NCI-H1092 treated with DMSO at 0.1 percent for 48 hours (cell line): Measurements from ENCODE around the gene ARHGEF11.

ENCODE experiments used
- DNase-seq: peaks from one replicate; lab custom pipeline; 2025; lab: John Stamatoyannopoulos, UW

ARHGEF11 gene

DNA sequence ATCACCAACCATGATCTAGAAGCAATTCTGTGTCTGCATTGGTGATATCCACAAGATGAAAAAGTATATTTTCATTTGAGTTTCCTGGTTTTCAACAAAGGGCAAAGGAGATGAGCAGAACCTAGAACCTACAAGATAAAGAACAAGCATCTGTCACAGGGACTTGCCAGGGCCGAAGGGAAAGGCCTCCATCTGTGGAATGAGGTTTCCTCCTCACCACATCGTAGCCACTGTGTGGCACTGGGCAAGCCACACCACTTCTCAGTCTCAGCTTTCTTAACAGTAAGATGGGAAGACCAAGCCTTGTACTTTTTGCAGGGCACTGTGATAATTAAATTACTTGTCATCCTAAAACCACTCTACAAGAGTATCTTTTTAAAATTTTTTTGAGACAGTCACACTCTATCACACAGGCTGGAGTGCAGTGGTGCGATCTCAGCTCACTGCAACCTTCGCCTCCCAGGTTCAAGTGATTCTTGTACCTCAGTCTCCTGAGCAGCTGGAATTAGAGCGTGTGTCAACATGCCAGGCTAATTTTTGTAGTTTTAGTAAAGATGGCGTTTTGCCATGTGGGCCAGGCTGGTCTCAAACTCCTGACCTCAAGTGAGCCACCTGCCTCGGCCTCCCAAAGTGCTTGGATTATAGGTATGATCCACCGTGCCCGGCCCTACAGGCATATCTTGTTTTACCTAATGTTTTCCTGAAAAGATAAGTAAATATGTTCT, 45.8 kb downstream of the ARHGEF11 start:
- no peak for DNase-seq

DNA sequence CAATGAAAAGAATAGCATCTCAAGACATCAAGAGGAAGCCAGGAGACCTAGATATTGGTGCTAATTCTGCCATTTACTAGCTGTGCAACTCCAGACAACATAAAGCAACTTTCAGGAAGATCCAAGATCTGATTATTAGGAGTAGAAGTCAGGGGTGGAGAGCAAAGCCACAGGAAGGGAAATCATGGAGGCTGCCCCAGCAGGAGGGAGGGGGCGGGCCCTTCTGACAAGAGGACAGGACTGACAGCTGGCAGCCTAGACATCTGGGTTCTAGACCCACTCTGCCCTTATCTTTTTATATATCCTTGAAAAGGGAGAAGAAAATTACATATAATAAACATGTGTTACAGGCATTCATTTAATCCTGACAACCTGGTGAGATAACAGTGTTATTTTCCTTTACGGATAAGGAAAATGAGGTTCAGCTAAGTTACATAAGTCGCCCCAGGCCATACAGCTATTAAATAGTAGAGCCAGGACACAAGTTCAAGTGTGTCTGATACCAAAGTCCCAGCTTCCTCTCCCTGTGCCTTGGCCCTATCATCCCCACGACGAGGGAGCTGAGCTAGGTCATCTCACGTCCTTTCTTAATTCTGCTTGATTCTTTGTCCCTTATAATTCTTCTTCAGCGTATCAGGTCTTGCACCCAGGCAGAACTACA, 46.6 kb downstream of the ARHGEF11 start:
- no peak for DNase-seq

DNA sequence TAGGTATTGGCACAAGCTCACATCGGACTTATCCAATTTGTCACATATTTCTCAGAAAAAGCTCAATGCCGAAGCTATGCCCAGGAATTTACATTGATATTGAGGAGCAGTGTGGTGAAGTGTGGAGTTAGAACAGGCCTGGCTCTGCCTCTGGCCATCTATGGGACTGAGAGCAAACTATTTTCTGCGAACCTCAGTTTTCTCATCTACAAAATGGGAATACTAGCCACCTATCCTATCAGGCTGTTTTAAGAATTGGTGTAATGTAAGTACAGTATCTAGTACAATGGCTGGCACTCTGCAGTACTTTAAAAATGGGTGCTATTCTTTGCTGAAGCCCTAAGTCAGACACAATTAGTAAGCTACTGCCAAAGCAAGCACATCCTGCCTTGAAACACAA, 47.2 kb downstream of the ARHGEF11 start:
- DNase-seq: no peak

DNA sequence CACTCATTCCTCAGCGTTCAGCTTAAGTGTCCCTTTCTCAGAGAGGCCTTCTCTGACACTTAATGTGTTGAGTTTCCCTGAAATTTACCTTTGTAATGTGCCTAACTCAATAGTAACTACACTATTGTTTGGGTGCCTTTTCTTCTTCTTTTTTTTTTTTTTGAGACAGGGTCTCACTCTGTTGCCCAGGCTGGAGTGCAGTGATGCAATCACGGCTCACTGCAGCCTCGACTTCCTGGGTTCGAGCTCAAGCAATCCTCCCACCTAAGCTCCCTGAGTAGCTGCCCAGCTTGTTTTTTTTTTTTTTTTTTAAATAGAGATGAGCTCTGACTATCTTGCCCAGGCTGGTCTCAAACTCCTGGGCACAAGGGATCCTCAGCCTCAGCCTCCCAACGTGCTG, 50.1 kb downstream of the ARHGEF11 start:
- no peak for DNase-seq

DNA sequence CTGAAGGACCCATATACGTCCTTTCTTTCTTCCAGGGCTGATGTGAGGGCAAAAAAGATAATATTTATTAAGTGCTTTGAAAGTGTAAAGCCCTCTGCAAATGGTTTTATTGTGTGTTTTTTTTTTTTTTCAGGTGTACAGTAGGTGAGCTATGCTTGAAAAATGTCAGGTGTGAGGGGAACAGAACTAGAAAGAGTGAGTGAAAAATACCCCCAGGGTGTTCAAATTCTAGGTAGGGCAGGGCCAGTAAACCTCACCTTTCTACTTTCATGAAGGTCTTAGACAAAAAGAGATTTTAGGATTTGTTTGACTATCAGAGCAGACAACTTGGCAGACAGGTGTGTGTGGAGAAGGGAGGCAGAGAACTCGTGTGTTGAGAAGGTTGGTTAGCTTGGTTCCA, 51.3 kb downstream of the ARHGEF11 start:
- DNase-seq: no peak

DNA sequence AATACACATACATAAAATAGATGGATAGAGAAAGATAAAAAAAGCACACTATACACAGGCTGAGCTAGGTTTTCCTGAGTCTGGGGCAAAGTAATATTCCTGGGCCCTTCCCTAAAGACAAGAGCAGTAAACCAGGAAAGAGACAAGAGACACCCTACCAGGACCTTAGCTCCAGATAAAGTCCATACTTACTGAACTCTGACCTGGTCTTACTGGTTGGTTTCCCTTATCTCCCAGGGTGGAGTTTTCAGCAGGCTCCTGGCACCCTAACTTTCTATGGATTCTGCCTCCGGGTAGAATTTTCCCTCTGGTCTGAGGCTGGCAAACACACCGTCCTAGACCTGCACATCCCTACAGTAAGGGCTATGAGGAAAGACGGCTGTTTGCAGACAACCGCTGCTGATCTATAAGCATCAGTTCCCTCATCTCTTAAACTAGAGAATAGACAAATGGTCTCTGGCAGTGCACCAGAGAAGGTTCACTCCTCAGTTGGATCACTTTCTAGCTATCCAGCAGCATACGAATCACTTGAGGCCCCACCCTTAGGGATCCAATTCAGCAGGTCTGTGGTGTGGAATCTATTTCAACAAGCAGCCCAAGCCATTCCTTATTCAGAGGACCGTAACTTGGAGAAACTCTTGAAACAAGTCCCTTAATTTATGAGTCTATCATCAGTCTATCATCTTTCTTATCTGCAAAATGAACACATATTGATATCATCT, 52.0 kb downstream of the ARHGEF11 start:
- DNase-seq: no peak

DNA sequence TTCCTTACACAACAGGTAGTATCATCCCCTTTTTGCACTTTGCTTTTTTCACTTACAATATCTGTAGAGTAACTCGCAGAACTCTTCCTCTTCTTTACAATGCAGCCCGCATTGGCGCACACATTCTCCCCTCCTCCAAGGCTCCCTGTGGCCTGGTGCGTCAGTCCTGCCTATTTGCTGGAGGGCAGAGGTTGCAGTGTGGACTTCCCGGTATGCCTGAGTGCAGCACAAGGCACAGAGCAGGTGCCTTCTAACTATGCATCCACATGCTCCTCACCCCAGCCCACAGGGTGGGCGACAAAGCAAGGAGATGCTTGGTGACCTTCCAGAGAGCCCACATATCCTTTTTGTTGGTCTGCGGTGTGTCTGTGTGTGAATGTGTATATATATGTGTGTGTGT, 53.3 kb downstream of the ARHGEF11 start:
- DNase-seq: no peak

DNA sequence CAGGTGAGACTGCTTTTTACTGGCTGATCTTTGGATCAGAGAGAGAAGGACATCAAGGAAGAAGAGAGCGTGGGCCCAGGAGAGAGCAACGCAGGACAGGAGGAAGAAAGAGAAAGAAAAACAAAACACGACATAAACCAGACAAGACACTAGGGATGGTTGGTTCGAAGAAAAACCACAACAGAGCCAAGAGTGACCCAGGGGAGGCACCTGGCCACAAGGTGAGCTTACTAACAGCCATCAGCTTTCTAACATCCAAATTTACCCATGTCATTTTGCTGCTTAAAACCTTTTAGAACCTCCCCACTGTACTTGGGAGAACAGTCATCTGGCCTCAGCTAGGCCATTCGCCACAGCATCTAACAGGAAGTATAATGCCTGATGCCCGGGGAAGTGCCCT, 57.8 kb downstream of the ARHGEF11 start:
- no peak for DNase-seq

DNA sequence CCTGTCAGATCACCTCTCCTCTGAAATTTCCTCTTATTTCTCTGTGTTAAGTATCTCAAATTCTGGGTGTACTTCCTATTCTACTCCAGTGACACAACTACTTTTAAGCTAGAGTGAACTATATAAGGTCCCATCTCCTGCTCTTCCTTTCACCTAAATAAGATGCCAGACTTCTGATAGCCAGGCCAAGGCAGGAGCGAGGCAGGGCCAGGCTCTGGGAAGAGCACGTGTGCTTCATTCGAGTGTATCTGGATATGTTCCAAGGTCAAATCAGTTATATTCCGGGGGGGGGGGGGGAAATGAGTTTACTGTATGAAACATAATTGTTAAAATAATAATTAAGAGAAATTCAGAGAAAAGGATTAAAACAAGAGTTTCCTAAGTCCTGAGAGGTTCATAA, 65.0 kb downstream of the ARHGEF11 start:
- no peak for DNase-seq

DNA sequence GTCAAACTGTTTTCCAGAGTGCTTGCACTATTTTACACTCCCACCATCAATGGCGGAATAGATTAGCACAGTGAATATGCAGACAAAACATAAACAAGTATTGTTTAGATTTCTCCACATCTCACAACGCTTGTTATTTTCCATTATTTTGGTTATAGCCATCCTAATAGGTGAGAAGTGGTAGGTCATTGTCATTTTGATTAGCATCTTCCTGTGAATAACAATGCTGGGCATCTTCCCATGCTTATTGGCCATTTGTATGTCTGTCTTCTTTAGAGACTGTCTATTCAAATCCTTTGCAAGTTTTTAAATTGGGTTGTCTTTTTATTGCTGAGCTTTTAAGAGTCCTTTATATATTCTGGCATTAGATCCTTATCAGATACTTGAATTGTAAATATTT, 70.5 kb downstream of the ARHGEF11 start:
- no peak for DNase-seq

DNA sequence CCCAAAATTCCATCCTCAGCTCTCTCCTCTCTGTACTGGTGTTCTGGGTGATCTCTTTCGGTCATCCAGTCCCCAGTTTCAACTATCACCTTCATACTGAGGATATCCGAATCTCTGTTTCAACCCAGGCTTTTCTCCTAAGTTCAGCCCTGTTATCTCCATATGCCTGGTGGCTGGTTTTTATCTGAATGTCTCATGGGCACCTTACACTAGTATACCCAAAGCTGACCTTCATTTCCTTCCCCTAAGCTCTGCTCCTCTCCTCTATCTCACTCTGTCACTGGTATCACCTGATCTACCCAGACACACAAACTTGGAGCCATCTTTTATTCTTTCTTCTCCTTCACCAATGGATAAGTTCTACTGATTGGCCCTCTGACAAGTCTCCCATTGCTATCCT, 72.1 kb downstream of the ARHGEF11 start:
- no peak for DNase-seq

DNA sequence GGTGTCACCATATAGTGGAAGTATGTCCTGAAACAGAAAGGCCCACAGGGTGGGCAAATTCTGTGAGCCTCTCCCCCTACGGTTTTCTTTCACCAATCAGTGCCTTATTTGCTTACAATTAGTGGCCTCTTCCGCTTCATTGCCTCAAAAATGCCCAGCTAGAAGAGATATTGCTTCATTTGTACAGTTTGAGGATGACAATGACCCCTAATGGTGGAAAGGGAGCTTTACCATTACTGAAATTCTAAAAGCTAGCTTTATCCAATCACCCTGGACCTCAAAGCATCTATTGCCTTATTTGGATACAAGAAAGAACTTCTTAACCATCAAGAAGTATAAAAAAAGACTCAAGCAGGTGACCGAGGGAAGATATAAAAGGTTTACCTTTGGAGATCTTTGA, 75.5 kb downstream of the ARHGEF11 start:
- no peak for DNase-seq

DNA sequence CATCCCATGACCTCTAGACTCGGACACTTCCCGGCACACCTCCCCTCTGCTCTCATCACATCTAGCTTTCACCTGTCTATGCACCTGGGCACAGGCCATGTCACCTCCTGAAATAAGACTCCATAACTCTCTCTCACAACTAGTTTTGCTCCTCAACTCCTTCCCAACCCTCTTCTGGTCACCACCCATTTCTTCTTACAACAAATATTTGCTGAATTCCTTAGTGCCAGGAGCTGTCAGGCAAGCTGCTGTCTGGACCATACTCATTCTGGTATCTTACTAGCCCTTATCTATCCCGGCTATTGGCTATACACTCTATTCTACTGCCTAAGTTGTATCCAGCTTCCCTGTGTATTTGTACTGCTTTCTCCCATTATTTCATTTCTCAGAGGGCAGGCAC, 76.0 kb downstream of the ARHGEF11 start:
- no peak for DNase-seq

DNA sequence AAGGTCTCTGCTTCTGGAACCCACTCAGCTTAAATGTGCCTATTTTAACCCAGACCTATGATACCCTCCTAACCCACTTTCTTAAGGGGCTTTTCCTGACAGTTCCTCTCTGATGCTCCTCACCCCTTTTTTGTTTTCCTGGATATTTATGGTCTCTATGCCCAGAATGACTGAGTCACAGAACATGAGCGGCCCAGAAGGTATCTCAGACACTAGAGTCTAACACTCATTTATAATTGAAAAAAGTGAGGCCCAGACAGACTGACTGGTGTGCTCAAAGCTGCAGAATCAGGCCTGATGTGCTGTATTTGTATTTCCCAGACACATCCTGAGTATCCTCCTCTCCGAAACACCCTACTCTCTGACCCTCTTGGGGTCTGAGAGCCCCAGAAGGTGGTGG, 81.1 kb downstream of the ARHGEF11 start:
- no peak for DNase-seq

DNA sequence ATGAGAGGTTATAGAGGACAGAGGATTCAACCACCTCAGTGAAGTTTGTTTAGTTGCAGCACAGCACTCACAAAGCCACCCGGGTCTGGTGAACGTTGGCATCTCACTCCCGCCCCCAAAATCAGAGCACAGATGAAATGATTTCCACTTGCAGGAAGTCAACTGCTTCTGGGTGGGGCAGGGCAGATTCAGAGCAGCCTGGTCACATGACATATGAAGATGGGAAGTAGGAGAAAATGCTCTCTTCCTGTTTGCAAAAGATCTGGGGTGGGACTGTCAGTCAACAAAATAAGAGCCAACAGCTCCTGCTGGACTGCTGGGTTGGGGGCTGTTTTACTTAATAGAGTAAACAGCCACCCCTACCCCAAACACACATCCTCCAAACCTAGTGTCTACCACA, 81.9 kb downstream of the ARHGEF11 start:
- DNase-seq: no peak

DNA sequence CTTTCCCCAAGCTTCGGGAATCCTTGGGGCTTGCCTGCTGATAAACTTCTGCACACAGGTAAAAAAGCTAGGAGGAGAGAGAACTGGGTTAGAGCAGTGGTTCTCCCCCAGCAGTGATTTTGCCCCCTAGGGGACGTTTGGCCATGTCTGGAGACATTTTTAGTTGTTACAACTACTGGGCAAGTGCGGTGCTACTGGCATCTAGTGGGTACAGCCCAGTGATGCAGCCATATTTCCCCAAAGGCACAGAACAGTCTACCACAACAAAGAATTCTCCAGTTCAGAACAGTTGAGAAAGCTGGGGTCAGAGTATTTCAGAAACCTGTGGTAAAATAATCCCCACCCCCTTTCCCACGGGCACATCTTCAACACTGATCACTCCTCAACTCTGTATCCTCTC, 83.8 kb downstream of the ARHGEF11 start:
- no peak for DNase-seq

DNA sequence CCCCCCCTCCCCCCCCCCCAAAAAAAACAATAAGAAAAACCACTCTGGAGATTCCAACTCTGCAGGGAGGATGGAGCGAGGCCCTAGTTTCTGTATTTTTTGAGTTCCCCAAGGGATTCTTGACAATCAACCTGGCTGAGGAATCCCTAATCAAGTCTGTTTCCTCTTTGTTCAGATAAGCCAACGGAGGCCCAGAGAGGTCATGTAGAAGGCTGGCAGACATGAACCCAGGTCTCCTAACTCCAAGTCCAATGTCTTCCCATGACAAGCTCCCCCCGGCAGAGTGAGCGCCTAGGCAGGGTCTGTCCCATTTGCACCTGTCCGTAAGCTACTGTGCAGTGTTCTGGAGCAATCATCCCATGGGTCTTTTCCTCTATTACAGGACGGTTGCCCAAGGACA, 85.6 kb downstream of the ARHGEF11 start:
- DNase-seq: no peak

DNA sequence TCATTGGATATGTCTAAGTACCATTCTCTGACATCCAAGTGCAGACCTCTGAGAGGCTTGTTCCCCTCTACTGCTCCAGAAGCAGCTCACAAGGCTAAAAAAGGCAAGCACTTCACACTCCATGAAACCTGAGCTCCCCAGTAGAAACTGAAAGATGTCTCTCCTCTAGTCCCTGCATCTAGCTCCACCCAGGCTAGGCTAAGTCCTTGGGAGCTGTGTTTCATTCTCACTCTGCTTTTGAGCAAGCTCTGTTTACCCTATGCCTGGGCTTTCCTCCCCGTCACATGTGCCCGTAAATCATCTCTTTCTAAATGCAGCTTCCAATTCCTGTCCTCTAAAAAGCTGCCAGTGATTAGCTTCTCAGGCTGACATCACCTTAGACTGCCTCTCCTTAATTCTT, 86.1 kb downstream of the ARHGEF11 start:
- DNase-seq: no peak

DNA sequence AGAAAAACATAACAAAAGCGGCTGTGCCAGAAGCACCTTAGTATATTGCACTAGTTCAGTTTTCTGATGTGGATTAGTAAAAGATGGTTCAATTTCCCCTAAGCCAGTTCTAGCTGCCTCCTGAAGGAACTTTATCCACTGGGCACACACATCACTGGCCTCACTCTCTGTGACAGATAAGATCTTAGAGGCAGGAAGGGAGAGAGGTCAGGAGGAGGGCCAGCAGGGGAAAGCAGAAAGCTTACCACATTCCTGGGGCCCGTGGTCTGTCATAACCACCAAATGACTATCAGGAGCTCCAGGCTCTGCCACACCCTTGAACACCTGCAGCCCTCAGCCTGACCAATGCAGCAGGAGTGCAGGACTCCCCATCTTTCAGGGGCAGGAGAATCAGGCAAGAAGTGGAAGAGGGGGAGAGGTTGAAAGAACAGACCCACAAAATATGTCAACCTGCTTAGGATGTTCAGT, 87.3 kb downstream of the ARHGEF11 start:
- DNase-seq: no peak

DNA sequence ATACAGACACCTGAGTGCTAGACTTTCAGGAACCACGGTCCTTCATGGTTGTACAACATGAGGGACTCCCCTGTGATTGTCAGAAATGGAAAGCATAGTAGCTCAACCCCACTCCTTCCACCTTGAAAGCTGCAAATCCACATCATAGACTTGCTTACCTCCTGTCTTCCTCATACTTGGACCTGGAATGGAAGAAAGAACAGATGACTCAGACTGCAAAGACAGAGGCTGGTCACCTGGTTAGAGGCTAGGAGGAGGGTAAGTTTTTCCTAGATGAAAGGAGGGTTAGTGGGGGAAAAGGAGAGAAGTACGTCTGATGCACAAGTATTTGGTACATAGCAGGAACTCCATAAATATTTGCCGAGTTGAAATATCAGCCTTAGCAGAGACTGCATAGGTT, 87.9 kb downstream of the ARHGEF11 start:
- DNase-seq: no peak

DNA sequence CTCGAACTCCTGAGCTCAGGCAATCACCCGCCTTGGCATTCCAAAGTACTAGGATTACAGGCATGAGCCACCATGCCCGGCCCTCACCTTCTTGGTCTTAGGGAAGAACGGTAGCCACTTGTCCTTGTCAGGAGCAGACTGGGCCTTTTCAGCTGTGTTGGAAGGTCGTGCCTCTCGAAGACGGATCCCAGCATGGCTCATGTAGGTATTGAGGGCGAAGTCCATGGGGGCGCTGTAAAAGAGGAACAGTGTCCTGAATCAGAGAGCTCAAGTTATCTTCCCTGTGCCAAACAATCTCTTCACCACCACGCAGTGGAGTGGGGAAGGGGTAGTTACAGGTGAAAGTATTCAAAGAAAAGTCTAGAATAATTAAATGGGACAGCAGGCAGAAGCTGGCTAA, 89.2 kb downstream of the ARHGEF11 start:
- no peak for DNase-seq

DNA sequence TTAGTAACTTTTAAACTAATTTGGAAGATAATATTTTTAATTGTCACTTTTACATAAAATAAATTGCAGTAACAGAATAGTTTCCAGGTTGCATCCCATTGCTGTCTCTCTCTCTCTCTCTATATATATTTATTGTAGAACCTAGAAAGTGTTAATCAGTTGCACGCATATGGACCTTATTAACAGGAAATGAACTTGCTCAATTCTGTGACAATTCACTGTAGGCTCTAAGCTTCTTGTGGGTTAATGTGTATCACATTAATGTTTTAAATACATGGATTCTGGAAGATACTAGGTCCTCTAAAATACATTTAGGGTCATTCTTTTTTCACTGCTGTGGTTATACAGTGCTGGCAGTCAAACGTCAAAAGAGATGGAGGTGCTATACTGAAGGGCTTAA, 92.0 kb downstream of the ARHGEF11 start:
- DNase-seq: no peak

DNA sequence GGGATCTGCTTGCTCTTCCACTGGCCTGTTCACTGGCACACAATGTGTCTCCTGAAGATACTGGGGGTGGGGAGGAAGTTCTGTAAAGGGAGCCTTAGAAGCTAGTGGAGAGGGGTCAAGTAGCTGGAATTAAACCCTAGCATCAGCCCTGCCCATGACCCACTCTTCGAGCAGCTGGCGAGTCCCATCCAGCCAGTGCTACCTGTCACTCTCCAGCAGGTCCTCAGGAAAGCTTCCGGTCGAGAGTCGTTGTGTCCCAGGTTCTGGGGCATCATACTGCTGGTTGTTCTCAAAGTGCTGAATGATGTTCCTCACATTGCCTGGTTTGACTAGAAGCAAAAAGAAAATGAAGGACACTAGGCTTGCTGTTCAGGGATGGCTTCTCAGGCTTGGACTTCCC, 94.2 kb downstream of the ARHGEF11 start:
- no peak for DNase-seq
